Skeletal muscle tissue (tissue), 4 donors: ENCODE results near the gene INHBA. TPM values are rescaled to one million over a fixed set of nuclear protein-coding genes. Genes with fewer than 3 reads are reported as not detected.

Experiments used
- H3K27ac ChIP-seq: one replicate; pipeline ENCODE4 v1.7.0; 2013; ENCODE audit warnings: mild to moderate bottlenecking, low read depth, low read length, inconsistent platforms
- H3K27me3 ChIP-seq, 3 donors: one replicate each; pipeline ENCODE4 v1.7.0; 2013; ENCODE audit warnings: low read length in 3 of 3; ENCODE audit not compliant: control insufficient read depth in 3 of 3, insufficient read depth in 3 of 3
- H3K36me3 ChIP-seq, 3 donors: one replicate each; pipeline ENCODE4 v1.7.0; 2013; ENCODE audit warnings: low read length in 3 of 3; ENCODE audit not compliant: control insufficient read depth in 3 of 3, insufficient read depth in 3 of 3
- H3K4me1 ChIP-seq, 3 donors: one replicate each; pipeline ENCODE4 v1.7.0; 2013; ENCODE audit warnings: low read length in 3 of 3, mild to moderate bottlenecking in 3 of 3; ENCODE audit not compliant: control insufficient read depth in 3 of 3, insufficient read depth in 3 of 3
- H3K4me3 ChIP-seq, 3 donors: one replicate each; pipeline ENCODE4 v1.7.0; 2013; ENCODE audit warnings: low read length in 3 of 3
- H3K9ac ChIP-seq, 3 donors: one replicate each; pipeline ENCODE4 v1.7.0; 2013; ENCODE audit warnings: low read length in 3 of 3, mild to moderate bottlenecking in 3 of 3, moderate library complexity in 2 of 3, low read depth in 1 of 3
- H3K9me3 ChIP-seq, 3 donors: one replicate each; pipeline ENCODE4 v1.7.0; 2013; ENCODE audit warnings: low read length in 3 of 3; ENCODE audit not compliant: control insufficient read depth in 3 of 3
- total RNA-seq: library from RNA; depleted of rRNA; stranded (reverse); fragments of >200 nt; gene quantifications from one replicate; pipeline ENCODE4 v1.2.3, GENCODE V29; 2014
- donor health status: Osteomylitis.

INHBA gene
- total RNA-seq, 1 donor from 2014 or later: 4.7 TPM

DNA sequence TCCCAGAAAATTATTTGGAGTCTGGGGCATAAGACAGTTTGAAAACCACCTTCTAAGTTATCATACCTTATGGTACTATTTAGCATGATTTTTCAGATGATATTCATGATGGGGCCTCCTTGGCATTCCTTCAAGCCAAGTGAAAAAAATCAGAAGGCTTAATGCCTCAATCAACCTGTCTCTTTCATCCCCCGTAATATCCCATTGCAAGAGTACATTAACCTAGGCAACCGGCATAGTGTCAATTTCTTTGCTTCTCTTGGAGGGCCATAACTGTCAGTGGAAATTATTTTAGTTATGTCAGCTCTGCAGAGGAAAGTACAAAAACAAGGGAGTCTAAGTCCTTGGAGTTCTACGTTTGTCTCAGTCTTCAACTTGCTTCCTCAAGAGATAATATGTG, 43.4 kb downstream of the INHBA start:
- no peaks in the 10 kb centered on the region for H3K27me3 ChIP-seq

DNA sequence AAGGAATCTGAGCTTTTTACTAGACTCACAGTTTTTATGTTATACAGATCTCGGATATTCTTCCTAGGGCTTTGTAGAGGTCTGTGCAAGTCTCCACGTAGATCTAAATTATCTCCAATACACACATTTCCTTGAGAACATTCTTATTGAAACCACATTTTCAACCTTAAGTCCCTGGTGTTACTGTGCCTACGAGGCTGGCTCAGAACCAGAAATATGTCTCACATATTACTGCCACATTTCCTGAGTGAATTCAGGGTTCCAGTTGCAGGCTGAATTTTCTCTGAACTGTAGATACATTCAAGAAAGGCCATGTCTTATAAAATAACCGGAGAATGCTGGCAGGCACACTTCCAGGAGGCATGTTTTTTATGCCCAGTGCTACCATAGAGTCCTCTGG, 46.5 kb downstream of the INHBA start:
- H3K27me3 ChIP-seq: no peaks in the 10 kb centered on the region
- H3K9ac ChIP-seq: no peak overlapping the region
- no peak overlapping the region for H3K27ac ChIP-seq
- H3K4me3 ChIP-seq: no peak overlapping the region
- no peaks in the 10 kb centered on the region for H3K36me3 ChIP-seq
- H3K9me3 ChIP-seq: no peaks in the 10 kb centered on the region
- no peaks in the 10 kb centered on the region for H3K4me1 ChIP-seq

More for the DNA sequence above, 43.4 kb downstream of the INHBA start:
- Histone ChIP-seq H3K27ac (no peak overlapping the region), H3K4me1 (no peaks in the 10 kb centered on the region), H3K36me3 (no peaks in the 10 kb centered on the region), H3K9ac (no peak overlapping the region), H3K4me3 (no peak overlapping the region), H3K9me3 (no peaks in the 10 kb centered on the region)

DNA sequence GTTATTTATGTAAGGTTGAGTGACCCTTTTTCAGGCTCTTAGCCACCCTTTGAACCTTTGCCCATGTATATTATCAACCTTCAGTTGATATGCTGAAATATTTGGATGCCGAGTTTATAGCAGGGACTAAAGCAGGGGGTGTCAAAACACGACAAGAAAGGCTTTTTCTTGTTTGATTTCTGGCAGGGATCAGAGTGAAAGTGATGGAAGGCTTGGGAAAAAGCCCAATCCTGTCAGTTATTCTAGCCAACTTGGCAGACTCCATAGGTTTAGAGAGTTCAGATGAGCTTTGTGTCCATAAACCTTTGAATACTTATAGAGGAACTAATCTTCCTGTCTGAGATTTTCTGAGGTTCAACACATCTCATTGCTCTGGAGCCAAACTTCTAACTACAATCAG, 47.5 kb downstream of the INHBA start:
- H3K9ac ChIP-seq: no peak overlapping the region
- no peaks in the 10 kb centered on the region for H3K9me3 ChIP-seq
- H3K4me3 ChIP-seq: no peak overlapping the region
- H3K27ac ChIP-seq: no peak overlapping the region
- no peaks in the 10 kb centered on the region for H3K4me1 ChIP-seq
- H3K27me3 ChIP-seq: no peaks in the 10 kb centered on the region
- no peaks in the 10 kb centered on the region for H3K36me3 ChIP-seq

- no peaks in the 10 kb centered on the region for H3K27me3 ChIP-seq
- H3K36me3 ChIP-seq: no peaks in the 10 kb centered on the region
- H3K9ac ChIP-seq: no peak overlapping the region
- no peak overlapping the region for H3K27ac ChIP-seq
- no peaks in the 10 kb centered on the region for H3K9me3 ChIP-seq
- H3K4me1 ChIP-seq: no peaks in the 10 kb centered on the region
- no peak overlapping the region for H3K4me3 ChIP-seq
Observed at GRCh38 chr7:41652267-41652666, 50.6 kb downstream of the INHBA start.

GRCh38 chr7:41648501-41648900, 54.4 kb downstream of the INHBA start:
- Histone ChIP-seq H3K9me3 (no peaks in the 10 kb centered on the region), H3K27ac (no peak overlapping the region), H3K36me3 (no peaks in the 10 kb centered on the region), H3K4me1 (no peaks in the 10 kb centered on the region), H3K27me3 (no peaks in the 10 kb centered on the region), H3K9ac (no peak overlapping the region), H3K4me3 (no peak overlapping the region)

DNA sequence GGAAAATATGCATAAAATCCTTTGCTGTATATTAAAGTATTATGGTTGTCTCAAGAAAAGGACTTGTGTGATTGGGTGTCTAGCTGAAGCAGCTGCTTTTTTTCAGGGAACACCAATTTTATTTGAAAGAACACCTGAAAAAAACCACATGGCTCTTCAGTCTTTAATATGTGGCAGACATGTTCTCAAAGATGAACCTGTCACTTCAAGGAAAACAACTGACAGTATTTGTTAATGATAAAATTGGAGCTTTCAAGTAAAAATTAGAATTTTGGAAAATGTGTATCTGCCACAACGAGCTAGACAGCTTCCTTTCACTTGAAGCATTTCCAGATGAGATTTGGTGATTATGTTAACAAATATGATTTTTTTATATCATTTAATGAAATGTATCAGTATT, 59.3 kb downstream of the INHBA start:
- Histone ChIP-seq H3K4me3 (no peak overlapping the region), H3K27ac (no peak overlapping the region), H3K27me3 (no peaks in the 10 kb centered on the region), H3K9me3 (peaks cover 0 to 4% (median 2%) of the 10 kb centered on the region in 3 donors), H3K9ac (no peak overlapping the region), H3K4me1 (no peaks in the 10 kb centered on the region), H3K36me3 (no peaks in the 10 kb centered on the region)

GRCh38 chr7:41641665-41642014, 61.2 kb downstream of the INHBA start:
- H3K27me3 ChIP-seq: no peaks in the 10 kb centered on the region
- no peak overlapping the region for H3K27ac ChIP-seq

DNA sequence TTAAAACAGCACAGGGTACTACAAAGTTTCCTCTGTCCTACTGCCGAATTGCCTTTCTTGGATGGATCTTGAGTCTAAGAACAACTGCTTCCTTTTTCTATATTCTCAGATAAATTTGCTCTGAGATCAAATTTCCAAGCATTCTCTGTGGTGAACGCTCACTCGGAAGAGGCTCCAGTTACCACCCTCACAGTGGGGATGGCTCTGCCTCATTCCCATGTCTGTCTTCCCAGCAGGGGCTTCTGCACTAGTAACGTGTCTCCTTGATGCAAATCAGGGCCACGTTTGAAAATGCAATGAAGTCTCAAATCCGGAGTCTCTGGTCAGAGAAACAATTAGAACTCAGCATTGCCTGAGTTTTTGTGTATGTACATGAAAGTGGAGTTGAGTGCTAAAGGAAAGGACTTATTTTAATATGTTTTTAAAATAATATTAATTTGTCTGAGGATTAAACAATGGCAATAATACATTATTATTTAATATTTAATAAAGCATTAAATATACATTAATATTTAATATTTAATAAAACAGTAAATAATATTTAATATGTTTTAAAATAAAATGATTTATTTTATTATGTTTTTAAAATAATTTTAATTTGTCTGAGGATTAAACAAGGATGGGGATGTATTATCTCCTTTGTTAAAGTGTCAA, 61.8 kb downstream of the INHBA start:
- H3K9ac ChIP-seq: no peak overlapping the region
- H3K9me3 ChIP-seq: peaks cover 0 to 4% (median 2%) of the 10 kb centered on the region in 3 donors
- no peak overlapping the region for H3K4me3 ChIP-seq
- H3K4me1 ChIP-seq: no peaks in the 10 kb centered on the region
- no peak overlapping the region for H3K27ac ChIP-seq
- no peaks in the 10 kb centered on the region for H3K27me3 ChIP-seq
- H3K36me3 ChIP-seq: no peaks in the 10 kb centered on the region

More at GRCh38 chr7:41641665-41642014, 61.2 kb downstream of the INHBA start:
- Histone ChIP-seq H3K36me3 (no peaks in the 10 kb centered on the region), H3K4me1 (no peaks in the 10 kb centered on the region), H3K9ac (no peak overlapping the region), H3K4me3 (no peak overlapping the region), H3K9me3 (peaks cover 0 to 4% (median 2%) of the 10 kb centered on the region in 3 donors)

- Histone ChIP-seq H3K36me3 (no peaks in the 10 kb centered on the region), H3K27me3 (no peaks in the 10 kb centered on the region), H3K9me3 (peaks cover 0 to 4% (median 2%) of the 10 kb centered on the region in 3 donors), H3K9ac (no peak overlapping the region), H3K4me3 (no peak overlapping the region), H3K27ac (no peak overlapping the region), H3K4me1 (no peaks in the 10 kb centered on the region)
Observed at GRCh38 chr7:41640487-41640886, 62.4 kb downstream of the INHBA start.

DNA sequence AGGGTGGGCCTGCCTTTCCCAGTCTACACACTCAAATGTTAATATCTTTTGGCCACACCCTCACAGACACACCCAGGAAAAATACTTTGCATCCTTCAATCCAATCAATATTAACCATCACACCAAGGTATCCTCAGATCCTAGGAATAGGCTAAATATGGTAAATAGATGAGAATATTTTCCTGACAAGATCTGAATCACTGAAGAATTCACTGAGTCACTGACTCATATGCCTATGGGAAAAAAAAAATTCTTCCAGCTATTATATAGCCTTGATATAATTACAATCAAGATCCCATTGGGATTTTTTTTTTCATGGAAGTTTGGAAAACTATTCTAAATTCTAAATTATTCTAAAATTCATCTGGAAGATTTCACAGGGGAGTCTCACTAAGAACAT, 65.8 kb downstream of the INHBA start:
- Histone ChIP-seq H3K36me3 (no peaks in the 10 kb centered on the region), H3K27me3 (no peaks in the 10 kb centered on the region), H3K27ac (no peak overlapping the region), H3K9ac (no peak overlapping the region), H3K4me1 (no peaks in the 10 kb centered on the region), H3K4me3 (no peak overlapping the region), H3K9me3 (peaks cover 0 to 4% (median 2%) of the 10 kb centered on the region in 3 donors)
